Smooth muscle cell (in vitro differentiated cells): ENCODE measurements around the gene DNAH10. TPM values are rescaled to one million over a fixed set of nuclear protein-coding genes. Genes with fewer than 3 reads are reported as not detected.

Experiments used
- DNase-seq: peaks from one replicate; lab custom pipeline; 2025; ENCODE audit not compliant: unreplicated experiment; lab: John Stamatoyannopoulos, UW
- H2AFZ ChIP-seq: fragments of 200-600 bp; sonication (generic); 2 replicates; pipeline ENCODE4 v1.6.0; 2016; ENCODE audit warnings: antibody characterized with exemption, low read depth, mild to moderate bottlenecking
- H3F3A ChIP-seq: fragments of 200-600 bp; sonication (generic); 2 replicates; pipeline ENCODE4 v1.6.0; 2017; ENCODE audit warnings: antibody characterized with exemption, low read depth
- H3K27ac ChIP-seq: fragments of 200-600 bp; sonication (generic); 2 replicates; pipeline ENCODE4 v1.5.1; 2016; ENCODE audit warnings: low read depth, mild to moderate bottlenecking
- H3K27me3 ChIP-seq: fragments of 200-600 bp; sonication (generic); 2 replicates; pipeline ENCODE4 v1.6.1; 2016; ENCODE audit warnings: low read depth, mild to moderate bottlenecking
- H3K36me3 ChIP-seq: fragments of 200-600 bp; sonication (generic); 2 replicates; pipeline ENCODE4 v1.5.1; 2016; ENCODE audit warnings: low read depth
- H3K4me1 ChIP-seq: fragments of 200-600 bp; sonication (generic); 2 replicates; pipeline ENCODE4 v1.5.1; 2016; ENCODE audit warnings: low read depth
- H3K4me2 ChIP-seq: fragments of 200-600 bp; sonication (generic); 2 replicates; pipeline ENCODE4 v1.6.0; 2016; ENCODE audit warnings: mild to moderate bottlenecking
- H3K4me3 ChIP-seq: fragments of 200-600 bp; sonication (generic); 2 replicates; pipeline ENCODE4 v1.5.1; 2016; ENCODE audit warnings: mild to moderate bottlenecking
- H3K79me2 ChIP-seq: fragments of 200-600 bp; sonication (generic); 2 replicates; pipeline ENCODE4 v1.6.0; 2016; ENCODE audit warnings: low read depth, mild to moderate bottlenecking
- H3K9ac ChIP-seq: fragments of 200-600 bp; sonication (generic); 2 replicates; pipeline ENCODE4 v1.6.0; 2016; ENCODE audit warnings: low read depth
- H3K9me3 ChIP-seq: fragments of 200-600 bp; sonication (generic); replicated peaks from 2 replicates; pipeline ENCODE4 v1.5.1; 2016; ENCODE audit warnings: low read depth
- H4K20me1 ChIP-seq: fragments of 200-600 bp; sonication (generic); 2 replicates; pipeline ENCODE4 v1.6.0; 2016; ENCODE audit warnings: low read depth
- WGBS: methylation state at CpG from one replicate; pipeline ENCODE4 v1.1.7; 2016; ENCODE audit warnings: low lambda C conversion rate; 5-methylcytosine and 5-hydroxymethylcytosine counted together
- polyA plus RNA-seq: library from polyadenylated mRNA; unstranded; fragments of >200 nt; fragmentation: Nextera tagmentation; extraction: Ambion mirVana; gene quantifications from 2 replicates; pipeline ENCODE4 v1.2.1, GENCODE V29; 2016
- total RNA-seq: library from RNA; depleted of rRNA; stranded (reverse); fragments of >200 nt; gene quantifications from 2 replicates; pipeline ENCODE4 v1.2.3, GENCODE V29; 2014
- TF ChIP-seq, protein P1 (sequence below): fragments of 200-600 bp; sonication (generic); IDR thresholded peaks from 2 replicates; pipeline ENCODE4 v1.5.1; 2017; ENCODE audit warnings: borderline replicate concordance, mild to moderate bottlenecking, antibody characterized with exemption; ENCODE audit not compliant: insufficient read depth, poor library complexity, severe bottlenecking

Gene DNAH10
- total and polyA plus RNA-seq, 2 experiments from 2014 or later = 1.5 to 2.2 TPM

- no peaks in the 10 kb centered on the region for H3K4me1 ChIP-seq
- 82% methylated on average over 9 of the region's 9 CpGs for WGBS
- H3K27ac ChIP-seq = no peak overlapping the region
- H3K36me3 ChIP-seq = no peaks in the 10 kb centered on the region
- H2AFZ ChIP-seq = no peak overlapping the region
- H3K9me3 ChIP-seq = no peaks in the 10 kb centered on the region
- H3K9ac ChIP-seq = no peak overlapping the region
- no peak overlapping the region for H3K4me2 ChIP-seq
- no peak overlapping the region for H3K4me3 ChIP-seq
- H3K27me3 ChIP-seq = peaks cover 3% of the 10 kb centered on the region
- H3F3A ChIP-seq = no peaks in the 10 kb centered on the region
- TF ChIP-seq, protein P1, sequence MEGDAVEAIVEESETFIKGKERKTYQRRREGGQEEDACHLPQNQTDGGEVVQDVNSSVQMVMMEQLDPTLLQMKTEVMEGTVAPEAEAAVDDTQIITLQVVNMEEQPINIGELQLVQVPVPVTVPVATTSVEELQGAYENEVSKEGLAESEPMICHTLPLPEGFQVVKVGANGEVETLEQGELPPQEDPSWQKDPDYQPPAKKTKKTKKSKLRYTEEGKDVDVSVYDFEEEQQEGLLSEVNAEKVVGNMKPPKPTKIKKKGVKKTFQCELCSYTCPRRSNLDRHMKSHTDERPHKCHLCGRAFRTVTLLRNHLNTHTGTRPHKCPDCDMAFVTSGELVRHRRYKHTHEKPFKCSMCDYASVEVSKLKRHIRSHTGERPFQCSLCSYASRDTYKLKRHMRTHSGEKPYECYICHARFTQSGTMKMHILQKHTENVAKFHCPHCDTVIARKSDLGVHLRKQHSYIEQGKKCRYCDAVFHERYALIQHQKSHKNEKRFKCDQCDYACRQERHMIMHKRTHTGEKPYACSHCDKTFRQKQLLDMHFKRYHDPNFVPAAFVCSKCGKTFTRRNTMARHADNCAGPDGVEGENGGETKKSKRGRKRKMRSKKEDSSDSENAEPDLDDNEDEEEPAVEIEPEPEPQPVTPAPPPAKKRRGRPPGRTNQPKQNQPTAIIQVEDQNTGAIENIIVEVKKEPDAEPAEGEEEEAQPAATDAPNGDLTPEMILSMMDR = no peak
- DNase-seq = no peak
- no peaks in the 10 kb centered on the region for H3K79me2 ChIP-seq
- no peaks in the 10 kb centered on the region for H4K20me1 ChIP-seq
Measured at GRCh38 chr12:123858176-123858575, 96.1 kb downstream of the DNAH10 start.

- no peak overlapping the region for H2AFZ ChIP-seq
- H3K4me3 ChIP-seq = no peak overlapping the region
- no peaks in the 10 kb centered on the region for H4K20me1 ChIP-seq
- TF ChIP-seq, protein P1 = no peak
- no peak overlapping the region for H3K9ac ChIP-seq
- WGBS = 70% methylated on average over 13 of the region's 13 CpGs
- H3K27me3 ChIP-seq = no peaks in the 10 kb centered on the region
- H3K36me3 ChIP-seq = no peaks in the 10 kb centered on the region
- no peaks in the 10 kb centered on the region for H3K4me1 ChIP-seq
- H3K9me3 ChIP-seq = no peaks in the 10 kb centered on the region
- H3K27ac ChIP-seq = no peak overlapping the region
- no peak overlapping the region for H3K4me2 ChIP-seq
- no peaks in the 10 kb centered on the region for H3K79me2 ChIP-seq
- H3F3A ChIP-seq = no peaks in the 10 kb centered on the region
- no peak for DNase-seq
Measured at GRCh38 chr12:123859035-123859434, 96.9 kb downstream of the DNAH10 start.

GRCh38 chr12:123860377-123860776 lies 98.3 kb downstream of the DNAH10 start:
- DNase-seq = no peak
- Histone ChIP-seq H3K9me3 (no peaks in the 10 kb centered on the region), H3F3A (no peaks in the 10 kb centered on the region), H3K4me2 (no peak overlapping the region), H3K36me3 (no peaks in the 10 kb centered on the region), H3K79me2 (no peaks in the 10 kb centered on the region), H3K27me3 (no peaks in the 10 kb centered on the region), H3K9ac (no peak overlapping the region), H4K20me1 (no peaks in the 10 kb centered on the region), H3K27ac (no peak overlapping the region), H3K4me3 (no peak overlapping the region), H3K4me1 (no peaks in the 10 kb centered on the region), H2AFZ (no peak overlapping the region)
- WGBS = 34% methylated on average over 3 of the region's 3 CpGs
- TF ChIP-seq, protein P1 = no peak

DNA sequence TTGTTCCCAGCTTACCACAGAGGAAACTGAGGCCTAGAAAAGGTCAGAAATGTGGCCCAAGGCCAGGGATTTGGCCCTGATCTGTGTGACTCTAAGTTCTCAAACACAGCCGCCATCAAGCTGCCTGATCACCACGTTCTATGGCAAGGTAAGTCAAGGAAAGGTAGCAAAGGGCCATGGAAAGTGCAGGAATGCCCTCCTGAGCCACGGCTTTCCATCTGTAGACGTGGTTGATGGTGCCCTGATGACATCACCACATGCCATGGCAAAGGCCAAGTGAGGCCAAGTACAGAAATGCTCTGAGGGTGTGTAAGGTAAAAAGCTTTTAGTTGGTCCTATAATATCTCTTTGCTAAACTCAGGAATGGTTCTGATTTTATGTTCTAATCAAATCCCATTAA lies 99.3 kb downstream of the DNAH10 start:
- TF ChIP-seq, protein P1 = no peak
- Histone ChIP-seq H3K79me2 (no peaks in the 10 kb centered on the region), H3K4me2 (no peak overlapping the region), H3K36me3 (no peaks in the 10 kb centered on the region), H3K9ac (no peak overlapping the region), H3K4me1 (no peaks in the 10 kb centered on the region), H3K27ac (no peak overlapping the region), H3F3A (no peaks in the 10 kb centered on the region), H3K27me3 (peaks cover under 1% of the 10 kb centered on the region), H2AFZ (no peak overlapping the region), H3K4me3 (no peak overlapping the region), H4K20me1 (no peaks in the 10 kb centered on the region), H3K9me3 (no peaks in the 10 kb centered on the region)
- no peak for DNase-seq
- WGBS = 87% methylated on average over 4 of the region's 4 CpGs
